ENCODE measurements around the gene SRD5A3.
"Not testable (repeated sequence)": the region's sequence is repeated elsewhere in the genome, so short reads cannot be mapped to it uniquely, and the experiment has no call there.

The SRD5A3 gene

DNA sequence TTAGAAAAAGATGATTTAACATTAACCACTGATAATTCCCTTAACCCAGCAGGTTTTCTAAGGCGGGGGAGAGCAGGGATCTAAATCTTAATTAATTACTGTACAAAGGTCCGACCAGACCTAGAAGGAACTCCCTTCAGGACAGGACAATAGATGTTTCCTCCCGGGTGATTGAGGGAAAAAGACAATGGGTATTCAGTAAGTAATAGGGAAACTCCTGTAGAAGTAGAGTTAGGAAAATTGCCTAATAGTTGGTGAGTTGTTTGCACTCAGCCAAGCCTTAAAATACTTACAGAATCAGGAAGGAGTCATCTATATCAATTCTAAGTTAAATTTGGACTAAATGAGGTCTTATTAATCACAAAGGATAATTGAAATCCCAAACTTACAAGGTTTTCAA lies 5.8 kb upstream of the SRD5A3 start:
- Histone ChIP-seq H4K20me1 (no peaks in the 10 kb centered on the region), H3K4me2 (no peak overlapping the region), H3K9me3 (peaks cover 29% of the 10 kb centered on the region), H3K36me3 (no peaks in the 10 kb centered on the region), H3K4me3 (no peak overlapping the region), H3K9ac (no peak overlapping the region), H3K27me3 (no peaks in the 10 kb centered on the region), H3K27ac (no peak overlapping the region), H3K4me1 (peaks cover 17% of the 10 kb centered on the region)
- TF ChIP-seq Cebpa-rat (IDR thresholded peaks at IDR 0.05): no peak

DNA sequence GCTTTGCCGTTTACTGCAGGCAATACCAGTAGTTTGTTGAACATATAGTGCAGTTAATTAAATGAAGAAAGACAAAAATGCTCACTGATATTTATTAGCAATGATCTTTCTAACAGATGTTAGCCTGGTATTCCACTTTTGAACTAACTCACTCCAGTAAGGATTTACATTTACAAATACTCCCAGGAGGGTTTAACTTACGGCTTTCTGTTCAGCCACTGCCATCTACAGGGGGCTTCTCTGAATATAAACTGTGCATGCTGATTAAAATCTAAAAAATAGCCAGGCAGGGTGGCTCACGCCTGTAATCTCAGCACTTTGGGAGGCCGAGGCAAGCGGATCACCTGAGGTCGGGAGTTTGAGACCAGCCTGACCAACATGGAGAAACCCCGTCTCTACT lies 2.2 kb upstream of the SRD5A3 start:
- Histone ChIP-seq H3K27me3 (no peaks in the 10 kb centered on the region), H3K9ac (no peak overlapping the region), H4K20me1 (no peaks in the 10 kb centered on the region), H3K4me3 (no peak overlapping the region), H3K36me3 (no peaks in the 10 kb centered on the region), H3K27ac (no peak overlapping the region), H3K4me1 (peaks cover 20% of the 10 kb centered on the region), H3K4me2 (no peak overlapping the region), H3K9me3 (0 out of 2 replicates have a peak, but pooled peaks cover 13% of the 10 kb centered on the region)
- no peak for TF ChIP-seq Cebpa-rat (IDR thresholded peaks at IDR 0.05)

- Histone ChIP-seq H3K4me2 (no peak overlapping the region), H3K27ac (no peak overlapping the region), H3K4me3 (no peak overlapping the region), H4K20me1 (no peaks in the 10 kb centered on the region), H3K9me3 (0 out of 2 replicates have a peak, but pooled peaks cover 6% of the 10 kb centered on the region), H3K27me3 (no peaks in the 10 kb centered on the region), H3K9ac (no peak overlapping the region), H3K4me1 (peaks cover 20% of the 10 kb centered on the region), H3K36me3 (no peaks in the 10 kb centered on the region)
- TF ChIP-seq Cebpa-rat (IDR thresholded peaks at IDR 0.05): no peak
Measured at GRCh38 chr4:55345054-55345453, 988 bp upstream of the SRD5A3 start.

- Histone ChIP-seq H3K4me1 (peaks cover 20% of the 10 kb centered on the region), H3K36me3 (peaks cover 13% of the 10 kb centered on the region; the same call in 1 of the 2 replicates), H4K20me1 (no peaks in the 10 kb centered on the region), H3K9ac (peak overlapping the region; percentile 88), H3K27me3 (no peaks in the 10 kb centered on the region), H3K4me2 (peak overlapping the region; percentile 96), H3K9me3 (peaks cover 8% of the 10 kb centered on the region; the same call in 1 of the 2 replicates), H3K4me3 (peak overlapping the region; percentile 79), H3K27ac (peak overlapping the region; percentile 90)
- no peak for TF ChIP-seq Cebpa-rat (IDR thresholded peaks at IDR 0.05)
Measured at GRCh38 chr4:55346851-55347255, 811 bp downstream of the SRD5A3 start.

- Histone ChIP-seq H3K4me2 (peak overlapping the region; percentile 96), H3K4me1 (peaks cover 20% of the 10 kb centered on the region), H3K36me3 (peaks cover 21% of the 10 kb centered on the region), H3K4me3 (no peak overlapping the region), H3K9ac (no peak overlapping the region), H3K9me3 (peaks cover 11% of the 10 kb centered on the region), H3K27me3 (no peaks in the 10 kb centered on the region), H4K20me1 (no peaks in the 10 kb centered on the region), H3K27ac (no peak overlapping the region)
- TF ChIP-seq Cebpa-rat (IDR thresholded peaks at IDR 0.05): no peak
Measured at GRCh38 chr4:55347610-55348228, 1.7 kb downstream of the SRD5A3 start.

DNA sequence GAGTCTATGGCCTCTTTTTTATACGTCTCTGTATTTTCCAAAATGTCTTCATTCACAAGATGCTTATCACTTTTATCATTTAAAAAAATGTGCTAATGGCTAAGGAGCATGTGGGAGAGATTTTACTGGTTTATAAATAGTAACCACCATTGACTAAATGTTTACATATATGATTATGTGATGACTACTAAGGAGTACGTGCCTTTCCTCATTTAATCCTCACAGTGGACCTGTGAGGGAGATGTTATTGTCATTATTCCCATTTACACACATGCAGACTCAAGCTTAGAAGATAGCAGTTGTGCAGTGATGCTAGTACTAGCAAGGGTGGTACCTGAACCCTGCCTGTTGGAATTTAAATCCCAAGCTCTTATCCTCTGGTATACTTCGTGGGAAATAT lies 2.4 kb downstream of the SRD5A3 start:
- TF ChIP-seq Cebpa-rat (IDR thresholded peaks at IDR 0.05): no peak
- Histone ChIP-seq H3K4me2 (no peak overlapping the region), H3K9ac (no peak overlapping the region), H3K27me3 (no peaks in the 10 kb centered on the region), H3K36me3 (peaks cover 29% of the 10 kb centered on the region), H3K4me3 (no peak overlapping the region), H3K9me3 (peaks cover 14% of the 10 kb centered on the region), H4K20me1 (no peaks in the 10 kb centered on the region), H3K4me1 (peaks cover 20% of the 10 kb centered on the region), H3K27ac (no peak overlapping the region)

- not testable (repeated sequence) for H3K27ac ChIP-seq, H4K20me1 ChIP-seq, H3K9ac ChIP-seq, H3K27me3 ChIP-seq, H3K4me2 ChIP-seq, H3K4me3 ChIP-seq
- peaks cover 39% of the 10 kb centered on the region for H3K36me3 ChIP-seq
- H3K9me3 ChIP-seq: peaks cover 19% of the 10 kb centered on the region
- H3K4me1 ChIP-seq: peaks cover 20% of the 10 kb centered on the region
Measured at GRCh38 chr4:55350870-55351269, 4.8 kb downstream of the SRD5A3 start.

DNA sequence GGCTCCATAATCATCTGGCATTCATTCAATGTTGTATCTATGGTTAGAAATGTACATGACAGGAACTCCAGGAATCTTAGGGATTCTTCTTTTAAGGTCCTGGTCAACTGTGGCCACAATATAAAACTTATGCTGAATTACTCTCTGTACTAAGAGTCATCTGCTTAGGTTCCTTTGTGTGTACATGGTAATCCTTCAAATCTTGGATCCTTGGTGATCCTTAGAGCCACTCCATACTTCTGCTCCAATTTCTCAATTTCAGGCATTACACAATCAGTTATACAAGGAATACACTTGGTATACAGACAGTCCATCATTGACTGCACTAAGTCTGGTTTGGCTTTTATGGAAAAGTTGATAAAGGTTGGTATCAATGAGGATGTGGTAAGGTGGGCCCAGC lies 5.8 kb downstream of the SRD5A3 start:
- Histone ChIP-seq H3K4me3 (no peak overlapping the region), H3K4me2 (no peak overlapping the region), H3K27ac (no peak overlapping the region), H3K9me3 (peaks cover 19% of the 10 kb centered on the region), H3K27me3 (no peaks in the 10 kb centered on the region), H4K20me1 (no peaks in the 10 kb centered on the region), H3K36me3 (peaks cover 39% of the 10 kb centered on the region), H3K4me1 (peaks cover 18% of the 10 kb centered on the region), H3K9ac (no peak overlapping the region)
- no peak for TF ChIP-seq Cebpa-rat (IDR thresholded peaks at IDR 0.05)

DNA sequence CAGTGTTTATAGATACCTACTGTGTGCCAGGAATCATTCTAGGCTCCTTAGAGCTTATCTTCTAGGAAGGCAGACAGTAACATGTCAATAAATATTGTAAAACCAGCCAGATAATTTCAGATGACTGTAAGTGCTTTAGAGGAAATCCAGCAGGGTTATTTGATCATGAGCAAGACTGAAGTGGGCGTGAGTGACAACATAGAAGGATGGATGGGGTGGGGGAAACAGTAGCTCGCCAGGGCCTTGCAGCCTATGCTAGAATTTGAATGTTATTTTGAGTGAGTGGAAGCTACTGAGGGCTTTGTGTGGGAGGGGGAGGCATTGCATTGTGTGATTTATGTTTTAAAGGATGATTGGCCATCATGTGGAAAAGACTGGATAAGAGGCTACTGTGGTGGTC lies 6.7 kb downstream of the SRD5A3 start:
- Histone ChIP-seq H3K4me1 (peaks cover 9% of the 10 kb centered on the region), H3K4me3 (no peak overlapping the region)
- TF ChIP-seq Cebpa-rat (IDR thresholded peaks at IDR 0.05): no peak

DNA sequence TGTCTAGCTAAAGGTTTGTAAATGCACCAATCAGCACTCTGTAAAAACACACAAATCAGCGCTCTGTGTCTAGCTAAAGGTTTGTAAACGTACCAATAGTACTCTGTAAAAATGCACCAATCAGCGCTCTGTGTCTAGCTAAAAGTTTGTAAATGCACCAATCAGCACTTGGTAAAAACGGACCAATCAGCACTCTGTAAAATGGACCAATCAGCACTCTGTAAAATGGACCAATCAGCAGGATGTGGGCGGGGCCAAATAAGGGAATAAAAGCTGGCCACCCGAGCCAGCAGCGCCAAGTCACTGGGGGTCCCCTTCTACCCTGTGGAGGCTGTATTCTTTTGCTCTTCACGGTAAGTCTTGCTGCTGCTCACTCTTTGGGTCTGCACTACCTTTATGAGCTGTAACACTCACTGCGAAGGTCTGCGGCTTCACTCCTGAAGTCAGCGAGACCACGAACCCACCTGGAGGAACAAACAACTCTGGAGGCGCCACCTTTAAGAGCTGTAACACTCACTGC lies 7.2 kb downstream of the SRD5A3 start:
- H3K4me3 ChIP-seq, H3K27me3 ChIP-seq, H3K4me1 ChIP-seq, H3K4me2 ChIP-seq, H3K27ac ChIP-seq, H4K20me1 ChIP-seq, H3K9ac ChIP-seq: not testable (repeated sequence)
- peaks cover 19% of the 10 kb centered on the region for H3K9me3 ChIP-seq
- peaks cover 39% of the 10 kb centered on the region for H3K36me3 ChIP-seq

More for the DNA sequence above, 6.7 kb downstream of the SRD5A3 start:
- H4K20me1 ChIP-seq: no peaks in the 10 kb centered on the region
- peaks cover 39% of the 10 kb centered on the region for H3K36me3 ChIP-seq
- peaks cover 19% of the 10 kb centered on the region for H3K9me3 ChIP-seq
- H3K27me3 ChIP-seq: no peaks in the 10 kb centered on the region
- H3K4me2 ChIP-seq: no peak overlapping the region
- H3K9ac ChIP-seq: no peak overlapping the region
- H3K27ac ChIP-seq: no peak overlapping the region
